Gastroesophageal sphincter (tissue), 4 donors: ENCODE data around the gene PPP1R37. TPM values are rescaled to one million over a fixed set of nuclear protein-coding genes. Genes with fewer than 3 reads are reported as not detected.

Experiments
- ATAC-seq: fragments of 150-250 bp; one replicate; pipeline ENCODE4 v1.9.1; 2016; ENCODE audit warnings: mild to moderate bottlenecking, moderate library complexity
- H3K27ac ChIP-seq, 4 donors: fragments of 200-600 bp; sonication (generic) in 3 of 4; 1 replicate in 3 of 4; 2 replicates in 1 of 4; pipeline ENCODE4 v1.5.1; 2016 to 2019
- H3K27me3 ChIP-seq: fragments of 200-600 bp; sonication (generic); one replicate; pipeline ENCODE4 v1.5.1; 2019
- H3K36me3 ChIP-seq, 2 donors: fragments of 200-600 bp; sonication (generic); one replicate each; pipeline ENCODE4 v1.5.1; 2019; ENCODE audit warnings: control low read depth in 1 of 2
- H3K4me1 ChIP-seq, 3 donors: fragments of 200-600 bp; sonication (generic); 1 replicate in 2 of 3; 2 replicates in 1 of 3; pipeline ENCODE4 v1.5.1; 2016 to 2019; ENCODE audit warnings: control low read depth in 2 of 3
- H3K4me3 ChIP-seq, 2 donors: fragments of 200-600 bp; sonication (generic); one replicate each; pipeline ENCODE4 v1.5.1; 2019; ENCODE audit warnings: mild to moderate bottlenecking in 1 of 2, moderate library complexity in 1 of 2
- H3K9me3 ChIP-seq, 3 donors: fragments of 200-600 bp; sonication (generic); one replicate each; pipeline ENCODE4 v1.5.1; 2017 to 2019; ENCODE audit warnings: control low read depth in 2 of 3
- EP300 ChIP-seq: sonication (generic); formaldehyde crosslinking; IDR thresholded peaks from one replicate; pipeline ENCODE4 v1.6.1; 2017; ENCODE audit warnings: antibody characterized with exemption, mild to moderate bottlenecking
- POLR2A ChIP-seq, 2 donors: fragments of 450-650 bp; IDR thresholded peaks; one replicate each; pipeline ENCODE4 v1.6.1; 2017; ENCODE audit warnings: antibody characterized with exemption in 2 of 2, mild to moderate bottlenecking in 2 of 2, moderate library complexity in 1 of 2
- POLR2AphosphoS5 ChIP-seq: sonication (generic); formaldehyde crosslinking; IDR thresholded peaks from one replicate; pipeline ENCODE4 v1.6.1; 2017; ENCODE audit warnings: antibody characterized with exemption
- WGBS, 2 donors: methylation state at CpG; one replicate each; pipeline ENCODE4 v1.1.5; 2018; ENCODE audit warnings: low coverage in 1 of 2; 5-methylcytosine and 5-hydroxymethylcytosine counted together
- small RNA-seq, 4 donors: library from RNA; depleted of rRNA; stranded (forward); fragments of <200 nt; gene quantifications; one replicate each; pipeline ENCODE3, GENCODE V24; 2016
- total RNA-seq, 4 donors: library from RNA; depleted of rRNA; stranded (reverse); fragments of >200 nt; gene quantifications; one replicate each; pipeline ENCODE4 v1.1.0, GENCODE V29; 2016
- TF ChIP-seq, protein P1 (sequence below), 4 experiments: fragments of 200-600 bp in 2 of 4; fragments of 450-650 bp in 2 of 4; sonication (generic) in 1 of 4; IDR thresholded peaks; one replicate each; pipeline ENCODE4 v1.5.1; 2017 to 2019; ENCODE audit warnings: antibody characterized with exemption in 4 of 4, mild to moderate bottlenecking in 2 of 4, moderate library complexity in 2 of 4

PPP1R37 gene
- total RNA-seq, 4 donors from 2014 or later = 22.6 to 51.4 (median 24.6) TPM

GRCh38 chr19:45195764-45196163, 102.8 kb downstream of the PPP1R37 start:
- peaks cover 5% of the 10 kb centered on the region for H3K27me3 ChIP-seq
- WGBS, 2 donors = 73 to 90% methylated on average over 2 to 6 of the region's 6 CpGs
- no peak for ATAC-seq
- no peaks in the 10 kb centered on the region for H3K9me3 ChIP-seq
- no peak overlapping the region for H3K27ac ChIP-seq
- H3K4me3 ChIP-seq = no peak overlapping the region
- H3K36me3 ChIP-seq = peaks cover 0 to 4% of the 10 kb centered on the region in 2 donors
- TF ChIP-seq, protein P1, sequence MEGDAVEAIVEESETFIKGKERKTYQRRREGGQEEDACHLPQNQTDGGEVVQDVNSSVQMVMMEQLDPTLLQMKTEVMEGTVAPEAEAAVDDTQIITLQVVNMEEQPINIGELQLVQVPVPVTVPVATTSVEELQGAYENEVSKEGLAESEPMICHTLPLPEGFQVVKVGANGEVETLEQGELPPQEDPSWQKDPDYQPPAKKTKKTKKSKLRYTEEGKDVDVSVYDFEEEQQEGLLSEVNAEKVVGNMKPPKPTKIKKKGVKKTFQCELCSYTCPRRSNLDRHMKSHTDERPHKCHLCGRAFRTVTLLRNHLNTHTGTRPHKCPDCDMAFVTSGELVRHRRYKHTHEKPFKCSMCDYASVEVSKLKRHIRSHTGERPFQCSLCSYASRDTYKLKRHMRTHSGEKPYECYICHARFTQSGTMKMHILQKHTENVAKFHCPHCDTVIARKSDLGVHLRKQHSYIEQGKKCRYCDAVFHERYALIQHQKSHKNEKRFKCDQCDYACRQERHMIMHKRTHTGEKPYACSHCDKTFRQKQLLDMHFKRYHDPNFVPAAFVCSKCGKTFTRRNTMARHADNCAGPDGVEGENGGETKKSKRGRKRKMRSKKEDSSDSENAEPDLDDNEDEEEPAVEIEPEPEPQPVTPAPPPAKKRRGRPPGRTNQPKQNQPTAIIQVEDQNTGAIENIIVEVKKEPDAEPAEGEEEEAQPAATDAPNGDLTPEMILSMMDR (IDR thresholded peaks at IDR 0.05) = no peak
- TF ChIP-seq POLR2AphosphoS5 = no peak
- TF ChIP-seq POLR2A (IDR thresholded peaks at IDR 0.05) = no peak
- no peak for TF ChIP-seq EP300
- H3K4me1 ChIP-seq = no peaks in the 10 kb centered on the region

Small RNA genes lying within 50 kb of the gene (small RNA-seq; reads per million reads assigned to genes)
- 0 reads per million in 4 donors for gene RNU6-611P

Other genes starting within 250 kb of the PPP1R37 start
- gene NECTIN2, start 246.9 kb upstream of the PPP1R37 start, total RNA-seq = 10 to 100 TPM; 27.6 to 47.8 (median 41.6) TPM
- 10 to 100 TPM; 30.7 to 41.2 (median 33.7) TPM for gene TOMM40, start 201.9 kb upstream of the PPP1R37 start, total RNA-seq
- 10 to 100 TPM in 3 of 4 donors, 1 to 10 TPM in 1; 7.8 to 44.4 (median 31.7) TPM for gene APOE, start 187.4 kb upstream of the PPP1R37 start, total RNA-seq
- gene APOC1, start 178.6 kb upstream of the PPP1R37 start, total RNA-seq = 1 to 10 TPM in 2 of 4 donors, not detected in 2; 2.2 to 4.8 TPM
- not detected for gene APOC4, start 150.9 kb upstream of the PPP1R37 start, total RNA-seq
- gene APOC2, start 147.1 kb upstream of the PPP1R37 start, total RNA-seq = not detected
- 10 to 100 TPM; 41.7 to 76.3 (median 43.2) TPM for gene CLPTM1, start 137.8 kb upstream of the PPP1R37 start, total RNA-seq
- 1 to 10 TPM; 4.0 to 9.2 (median 6.0) TPM for gene RELB, start 91.7 kb upstream of the PPP1R37 start, total RNA-seq
- 10 to 100 TPM; 33.6 to 82.5 (median 54.7) TPM for gene CLASRP, start 54.1 kb upstream of the PPP1R37 start, total RNA-seq
- under 1 TPM in 1 of 4 donors, not detected in 3; 0.50 TPM for gene ZNF296, start 16.7 kb upstream of the PPP1R37 start, total RNA-seq
- gene GEMIN7, start 13.9 kb upstream of the PPP1R37 start, total RNA-seq = 10 to 100 TPM in 3 of 4 donors, 1 to 10 TPM in 1; 6.4 to 17.6 (median 14.8) TPM
- under 1 TPM in 2 of 4 donors, not detected in 2; 0.16 to 0.39 TPM for gene NKPD1, start 67.8 kb downstream of the PPP1R37 start, total RNA-seq
- 10 to 100 TPM; 16.2 to 24.0 (median 20.7) TPM for gene TRAPPC6A, start 85.1 kb downstream of the PPP1R37 start, total RNA-seq
- 10 to 100 TPM in 1 of 4 donors, 1 to 10 TPM in 3; 5.0 to 17.0 (median 7.8) TPM for gene BLOC1S3, start 85.6 kb downstream of the PPP1R37 start, total RNA-seq
- gene EXOC3L2, start 152.2 kb downstream of the PPP1R37 start, total RNA-seq = 1 to 10 TPM; 1.2 to 2.9 (median 2.0) TPM
- 10 to 100 TPM; 14.0 to 35.5 (median 20.6) TPM for gene MARK4, start 158.1 kb downstream of the PPP1R37 start, total RNA-seq
- under 1 TPM in 2 of 4 donors, not detected in 2; 0.17 to 0.73 TPM for gene CKM, start 229.7 kb downstream of the PPP1R37 start, total RNA-seq
- gene KLC3, start 247.6 kb downstream of the PPP1R37 start, total RNA-seq = 1 to 10 TPM in 1 of 4 donors, not detected in 3; 1.3 TPM